Measurements from ENCODE around the gene CLEC4G. TPM values are rescaled to one million over a fixed set of nuclear protein-coding genes. Genes with fewer than 3 reads are reported as not detected.
A peak's percentile ranks its signal among the peaks of the same experiment; 100 is the strongest.

Gene CLEC4G
- total and polyA plus RNA-seq, 2 of the 13 experiments (the other 11 are each of a cell fraction or from before 2014, with no cell fraction given) = not detected

- TF ChIP-seq, protein P1, sequence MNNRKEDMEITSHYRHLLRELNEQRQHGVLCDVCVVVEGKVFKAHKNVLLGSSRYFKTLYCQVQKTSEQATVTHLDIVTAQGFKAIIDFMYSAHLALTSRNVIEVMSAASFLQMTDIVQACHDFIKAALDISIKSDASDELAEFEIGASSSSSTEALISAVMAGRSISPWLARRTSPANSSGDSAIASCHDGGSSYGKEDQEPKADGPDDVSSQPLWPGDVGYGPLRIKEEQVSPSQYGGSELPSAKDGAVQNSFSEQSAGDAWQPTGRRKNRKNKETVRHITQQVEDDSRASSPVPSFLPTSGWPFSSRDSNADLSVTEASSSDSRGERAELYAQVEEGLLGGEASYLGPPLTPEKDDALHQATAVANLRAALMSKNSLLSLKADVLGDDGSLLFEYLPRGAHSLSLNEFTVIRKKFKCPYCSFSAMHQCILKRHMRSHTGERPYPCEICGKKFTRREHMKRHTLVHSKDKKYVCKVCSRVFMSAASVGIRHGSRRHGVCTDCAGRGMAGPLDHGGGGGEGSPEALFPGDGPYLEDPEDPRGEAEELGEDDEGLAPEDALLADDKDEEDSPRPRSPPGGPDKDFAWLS (CRISPR knock-in tag; IDR thresholded peaks at IDR 0.05; ENCODE audit: borderline replicate concordance) = 0 out of 2 replicates have a peak, but pooled peaks have one; percentile 48
- TF ChIP-seq DMTF1 (CRISPR knock-in tag; IDR thresholded peaks at IDR 0.05) (no peak), PHF8 (CRISPR knock-in tag; IDR thresholded peaks at IDR 0.05) (peak; percentile 92), ZNF207 (IDR thresholded peaks at IDR 0.05; ENCODE audit: borderline replicate concordance) (no peak), MEIS1 (CRISPR knock-in tag; IDR thresholded peaks at IDR 0.05; ENCODE audit: borderline replicate concordance) (peak; percentile 15; the same call in 1 of the 2 replicates), ZNF563 (CRISPR knock-in tag; IDR thresholded peaks at IDR 0.05) (peak; percentile 95), ZNF317 (CRISPR knock-in tag; IDR thresholded peaks at IDR 0.05) (no peak), ISL2 (CRISPR knock-in tag; IDR thresholded peaks at IDR 0.05) (0 out of 2 replicates have a peak, but pooled peaks have one; percentile 44), TCF12 (IDR thresholded peaks at IDR 0.05) (no peak), TCF12 (CRISPR knock-in tag; IDR thresholded peaks at IDR 0.05) (peak; percentile 59; the same call in 1 of the 2 replicates), ZNF772 (CRISPR knock-in tag; IDR thresholded peaks at IDR 0.05) (peak; percentile 56), ZNF839 (CRISPR knock-in tag; IDR thresholded peaks at IDR 0.05; ENCODE audit: borderline replicate concordance) (0 out of 2 replicates have a peak, but pooled peaks have one; percentile 11), RELA (CRISPR knock-in tag; IDR thresholded peaks at IDR 0.05) (0 out of 2 replicates have a peak, but pooled peaks have one; percentile 35), ELF4 (CRISPR knock-in tag; IDR thresholded peaks at IDR 0.05; ENCODE audit: borderline replicate concordance) (no peak), GZF1 (CRISPR knock-in tag; IDR thresholded peaks at IDR 0.05) (0 out of 2 replicates have a peak, but pooled peaks have one; percentile 1), HDAC1 (CRISPR knock-in tag; IDR thresholded peaks at IDR 0.05) (peak; percentile 29; the same call in 1 of the 2 replicates), UBTF (CRISPR knock-in tag; IDR thresholded peaks at IDR 0.05) (peak; percentile 25; the same call in 1 of the 2 replicates)
- TF ChIP-seq, protein P2, sequence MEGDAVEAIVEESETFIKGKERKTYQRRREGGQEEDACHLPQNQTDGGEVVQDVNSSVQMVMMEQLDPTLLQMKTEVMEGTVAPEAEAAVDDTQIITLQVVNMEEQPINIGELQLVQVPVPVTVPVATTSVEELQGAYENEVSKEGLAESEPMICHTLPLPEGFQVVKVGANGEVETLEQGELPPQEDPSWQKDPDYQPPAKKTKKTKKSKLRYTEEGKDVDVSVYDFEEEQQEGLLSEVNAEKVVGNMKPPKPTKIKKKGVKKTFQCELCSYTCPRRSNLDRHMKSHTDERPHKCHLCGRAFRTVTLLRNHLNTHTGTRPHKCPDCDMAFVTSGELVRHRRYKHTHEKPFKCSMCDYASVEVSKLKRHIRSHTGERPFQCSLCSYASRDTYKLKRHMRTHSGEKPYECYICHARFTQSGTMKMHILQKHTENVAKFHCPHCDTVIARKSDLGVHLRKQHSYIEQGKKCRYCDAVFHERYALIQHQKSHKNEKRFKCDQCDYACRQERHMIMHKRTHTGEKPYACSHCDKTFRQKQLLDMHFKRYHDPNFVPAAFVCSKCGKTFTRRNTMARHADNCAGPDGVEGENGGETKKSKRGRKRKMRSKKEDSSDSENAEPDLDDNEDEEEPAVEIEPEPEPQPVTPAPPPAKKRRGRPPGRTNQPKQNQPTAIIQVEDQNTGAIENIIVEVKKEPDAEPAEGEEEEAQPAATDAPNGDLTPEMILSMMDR (CRISPR knock-in tag; IDR thresholded peaks at IDR 0.05) = peak; percentile 90
- TF ChIP-seq, protein P3, sequence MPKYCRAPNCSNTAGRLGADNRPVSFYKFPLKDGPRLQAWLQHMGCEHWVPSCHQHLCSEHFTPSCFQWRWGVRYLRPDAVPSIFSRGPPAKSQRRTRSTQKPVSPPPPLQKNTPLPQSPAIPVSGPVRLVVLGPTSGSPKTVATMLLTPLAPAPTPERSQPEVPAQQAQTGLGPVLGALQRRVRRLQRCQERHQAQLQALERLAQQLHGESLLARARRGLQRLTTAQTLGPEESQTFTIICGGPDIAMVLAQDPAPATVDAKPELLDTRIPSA (CRISPR knock-in tag; IDR thresholded peaks at IDR 0.05; ENCODE audit: borderline replicate concordance) = 0 out of 2 replicates have a peak, but pooled peaks have one; percentile 16
These were observed 51.1 kb downstream of the CLEC4G start, which contains the start of gene TRAPPC5 (continued) for GRCh38 chr19:7680606-7681339.
